Measurements from ENCODE around the gene NUDT21.
"Not testable (repeated sequence)": the region's sequence is repeated elsewhere in the genome, so short reads cannot be mapped to it uniquely, and the experiment has no call there.

The NUDT21 gene

DNA sequence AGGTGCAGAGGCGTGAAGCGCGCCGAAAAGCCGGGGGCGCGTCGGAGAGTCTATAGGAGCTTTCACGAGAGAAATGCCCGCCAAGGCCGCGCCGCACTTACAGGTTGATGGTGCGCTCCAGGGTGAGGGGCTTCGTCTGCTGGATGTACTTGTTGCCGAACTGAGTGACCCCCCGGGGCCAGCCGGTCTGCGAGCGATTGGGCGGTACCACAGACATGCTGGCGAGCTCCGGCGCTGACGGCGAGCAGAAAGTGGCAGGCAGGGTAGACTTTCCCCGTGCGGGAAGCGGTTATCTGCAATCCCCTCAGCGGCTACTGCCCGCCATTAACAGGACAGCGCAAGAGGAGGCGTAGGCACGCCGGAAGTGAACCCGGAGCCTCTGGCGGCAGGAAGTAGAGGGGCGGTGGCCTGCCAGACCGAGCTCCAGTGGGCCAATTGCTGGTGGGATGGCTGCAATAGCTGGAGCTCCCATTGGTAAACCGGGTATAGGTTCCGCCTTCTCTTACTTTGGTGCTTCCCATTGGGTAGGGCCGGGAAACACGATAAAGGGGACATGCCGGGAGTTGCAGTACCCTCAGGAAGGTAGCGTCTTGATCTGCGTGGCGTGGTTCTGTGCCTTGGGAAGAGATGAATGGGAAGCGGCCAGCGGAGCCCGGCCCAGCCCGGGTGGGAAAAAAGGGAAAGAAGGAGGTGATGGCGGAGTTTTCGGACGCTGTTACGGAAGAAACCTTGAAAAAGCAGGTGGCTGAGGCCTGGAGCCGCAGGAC, at the start of gene NUDT21, which contains the start of gene OGFOD1:
NUDT21 (minus strand) TSS at position 347 of the 767 bp plus-strand sequence; CDS start at position 217, 130 bp downstream.
OGFOD1 (plus strand) TSS at position 569 of the 767 bp plus-strand sequence; CDS start at position 628, 59 bp downstream.
- FAIRE-seq, result peak; percentile 97

DNA sequence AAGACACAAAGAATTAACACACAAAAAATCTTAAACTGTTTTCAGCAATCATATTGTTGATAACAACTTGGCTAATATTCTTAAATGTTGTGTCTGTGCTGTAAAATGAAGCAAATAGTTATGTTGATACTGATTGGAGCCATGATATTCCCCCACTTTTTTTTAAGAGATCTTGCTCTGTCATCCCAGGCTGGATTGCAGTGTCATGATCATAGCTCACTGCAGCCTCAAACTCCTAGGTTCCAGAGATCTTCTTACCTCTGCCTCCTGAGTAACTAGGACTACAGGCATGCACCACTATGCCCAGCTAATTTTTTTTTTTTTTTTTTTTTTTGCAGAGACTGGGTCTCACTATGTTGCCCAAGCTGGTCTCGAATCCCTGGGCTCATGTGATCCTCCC, 42.7 kb upstream of the NUDT21 start:
- FAIRE-seq, result no peak

DNA sequence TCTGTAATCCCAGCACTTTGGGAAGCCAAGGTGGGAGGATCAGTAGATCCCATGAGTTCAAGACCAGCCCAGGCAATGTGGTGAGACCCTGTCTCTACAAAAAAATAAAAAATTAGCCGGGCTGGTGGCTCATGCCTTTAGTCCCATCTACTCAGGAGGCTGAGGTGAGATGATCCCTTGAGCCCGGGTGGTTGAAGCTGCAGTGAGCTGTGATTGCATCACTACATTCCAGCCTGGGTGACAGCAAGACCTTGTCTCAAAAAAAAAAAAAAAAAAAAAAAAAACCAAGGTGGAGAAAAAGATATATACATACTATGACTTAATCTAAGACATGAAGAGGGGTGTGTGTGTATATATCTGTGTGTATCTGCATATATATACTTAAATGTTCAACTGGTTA, 42.0 kb upstream of the NUDT21 start:
- FAIRE-seq, result no peak

DNA sequence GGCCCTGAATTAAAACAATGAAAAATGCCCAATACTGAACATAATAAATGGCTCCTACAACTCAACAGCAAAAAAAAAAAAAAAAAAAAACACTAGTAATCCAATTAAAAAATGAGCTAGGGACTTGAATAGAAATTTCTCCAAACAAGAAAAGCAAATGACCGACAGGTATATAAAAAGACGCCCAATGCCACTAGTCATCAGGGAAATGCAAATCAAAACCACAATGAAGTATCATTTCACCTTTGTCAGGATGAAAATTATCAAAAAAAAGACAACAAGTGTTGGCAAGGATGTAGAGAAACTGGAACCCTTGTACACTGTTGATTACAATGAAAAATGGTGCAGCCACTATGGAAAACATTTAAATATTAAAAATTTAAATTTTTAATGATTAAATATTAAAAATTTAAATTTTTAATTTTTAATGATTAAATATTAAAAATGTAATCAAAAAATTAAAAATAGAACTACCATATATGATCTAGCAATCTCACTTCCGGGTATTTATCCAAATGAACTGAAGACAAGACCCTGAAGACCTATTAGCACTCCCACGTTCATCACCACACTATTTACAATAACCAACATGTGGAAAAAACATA, 40.6 kb upstream of the NUDT21 start:
- FAIRE-seq, result no peak

DNA sequence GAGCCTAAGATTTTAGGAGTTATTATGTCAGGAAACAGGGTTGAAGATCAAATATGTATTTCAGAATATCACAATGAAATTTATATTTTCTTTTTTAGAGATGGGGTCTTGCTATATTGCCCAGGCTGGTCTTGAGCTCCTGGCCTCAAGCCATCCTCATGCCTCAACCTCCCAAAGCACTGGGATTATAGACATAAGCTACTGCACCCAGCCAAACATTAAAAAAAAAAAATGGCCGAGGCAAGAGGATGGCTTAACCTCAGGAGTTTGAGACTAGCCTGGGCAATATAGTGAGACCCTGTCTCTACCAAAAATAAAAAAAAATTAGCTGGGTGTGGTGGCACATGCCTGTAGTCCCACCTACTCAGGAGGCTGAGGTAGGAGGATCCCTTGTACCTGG, 37.7 kb upstream of the NUDT21 start:
- FAIRE-seq, result not testable (repeated sequence)

DNA sequence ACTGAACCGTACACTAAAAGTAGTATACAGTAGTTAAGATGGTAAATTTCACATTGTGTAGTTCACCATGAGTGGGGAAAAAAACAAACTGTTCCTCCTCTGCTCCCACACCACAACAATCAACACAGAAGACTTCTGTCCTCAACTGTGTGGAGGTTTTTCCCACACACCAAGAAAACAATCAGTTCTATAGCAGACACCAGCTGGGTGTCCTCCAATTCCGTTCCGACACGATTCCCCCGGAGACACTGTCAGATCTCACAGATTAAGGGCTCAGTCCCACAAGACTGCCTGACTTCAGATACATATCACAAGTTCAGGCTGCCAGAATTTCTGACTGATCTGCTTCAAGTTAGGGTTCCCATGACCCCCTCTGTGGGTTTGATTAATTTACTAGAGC, 36.9 kb upstream of the NUDT21 start:
- no peak for FAIRE-seq

DNA sequence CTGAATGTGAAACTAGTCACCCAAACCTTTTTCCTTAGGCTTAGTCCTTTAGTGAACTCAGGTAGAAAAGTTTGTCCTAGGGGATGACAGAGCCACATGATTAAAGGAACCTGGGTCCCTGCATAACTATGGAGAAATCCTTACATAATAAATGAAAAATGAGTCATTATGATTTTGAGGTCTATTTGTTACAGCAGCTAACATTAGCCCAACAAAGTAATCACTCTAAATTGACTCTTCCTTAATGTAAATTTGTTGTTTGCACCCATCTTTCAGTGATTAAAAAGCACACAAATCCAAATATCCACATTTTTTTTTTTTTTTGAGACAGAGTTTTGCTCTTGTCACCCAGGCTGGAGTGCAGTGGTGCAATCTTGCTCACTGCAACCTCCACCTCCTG, 32.3 kb upstream of the NUDT21 start:
- FAIRE-seq, result no peak

DNA sequence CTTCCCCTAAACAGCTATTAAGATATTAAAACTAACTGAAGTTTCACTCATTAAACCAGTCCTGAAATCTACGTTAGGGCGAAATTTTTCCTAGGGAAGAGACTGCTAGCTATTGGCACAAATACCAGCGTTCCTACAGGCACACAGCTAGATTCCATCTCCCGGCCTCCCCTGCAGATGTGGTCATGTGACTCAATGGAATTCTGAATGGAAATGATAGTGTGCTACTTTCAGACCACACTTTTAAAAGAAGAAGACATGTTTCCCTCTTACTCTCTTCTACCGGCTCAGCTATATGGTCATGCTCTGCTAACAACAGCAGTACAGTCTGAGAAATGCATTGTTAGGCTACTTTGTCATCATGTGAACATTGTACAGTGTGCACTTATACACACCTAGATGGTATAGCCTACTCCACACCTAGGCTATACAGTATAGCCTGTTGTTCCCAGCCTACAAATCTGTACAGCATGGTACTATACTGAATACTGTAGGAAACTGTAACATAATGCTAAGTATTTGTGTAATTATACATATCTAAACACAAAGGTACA, 31.6 kb upstream of the NUDT21 start:
- no peak for FAIRE-seq

DNA sequence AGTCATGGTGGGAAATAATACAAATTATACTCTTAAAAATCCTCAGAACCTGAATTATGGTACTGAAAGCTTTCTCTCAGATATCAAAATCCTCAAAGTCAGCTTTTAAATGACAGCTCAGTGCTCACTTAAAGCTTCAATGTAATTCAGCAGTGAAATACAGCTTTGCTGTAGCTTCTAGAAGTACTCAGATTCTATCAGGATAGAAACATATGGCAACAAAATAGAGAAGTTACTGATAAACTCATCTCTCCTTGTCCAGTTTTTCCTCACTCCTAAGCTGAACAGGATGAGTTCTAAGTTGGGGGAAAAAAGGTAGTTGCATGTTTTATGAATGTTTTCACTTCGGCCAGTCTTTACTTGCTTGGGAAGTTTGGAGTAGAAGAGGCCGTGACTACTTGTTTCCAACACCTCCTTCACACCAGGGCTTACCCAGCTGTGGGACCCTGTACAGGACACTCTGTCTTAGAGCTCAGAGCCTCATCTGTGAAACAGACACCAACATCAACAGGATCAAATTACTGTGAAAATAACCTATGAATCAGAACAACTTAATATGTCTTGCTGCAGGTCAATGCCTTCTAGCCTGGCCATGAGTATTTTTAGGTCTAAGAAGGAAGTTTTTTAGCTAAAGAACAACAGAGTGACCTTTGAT, 30.5 kb upstream of the NUDT21 start:
- no peak for FAIRE-seq

DNA sequence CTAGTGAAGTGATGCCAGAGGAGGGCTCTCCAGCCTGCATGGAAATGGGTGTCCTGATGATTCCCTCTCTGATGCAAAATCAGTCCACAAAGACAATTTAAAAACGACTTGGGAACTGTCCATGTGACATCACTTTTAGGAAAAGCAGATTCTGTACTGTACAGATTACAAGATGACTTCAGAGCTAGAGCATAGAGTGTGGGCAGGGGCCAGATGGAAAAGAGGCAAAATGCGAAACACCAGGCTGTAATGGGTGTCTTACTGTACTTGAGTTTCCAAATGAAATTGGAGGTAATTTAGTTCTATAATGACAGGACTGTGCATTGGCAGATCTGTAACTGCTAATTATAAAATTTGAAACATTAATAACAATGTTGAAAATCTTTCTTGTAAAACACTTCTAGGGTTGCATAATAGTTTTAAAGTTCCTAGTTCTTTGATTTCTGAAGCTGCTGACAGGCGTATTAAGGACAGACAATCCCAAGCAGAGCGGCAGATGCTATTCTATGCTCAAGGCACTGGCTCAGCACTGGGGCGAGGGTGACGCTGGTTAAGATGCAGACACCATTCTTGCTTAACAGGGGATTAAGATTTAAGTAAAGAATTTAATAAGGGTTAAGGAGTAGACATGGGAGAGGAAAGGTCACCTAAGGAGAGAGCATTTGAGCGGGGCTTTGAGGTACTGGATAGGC, 29.8 kb upstream of the NUDT21 start:
- no peak for FAIRE-seq

DNA sequence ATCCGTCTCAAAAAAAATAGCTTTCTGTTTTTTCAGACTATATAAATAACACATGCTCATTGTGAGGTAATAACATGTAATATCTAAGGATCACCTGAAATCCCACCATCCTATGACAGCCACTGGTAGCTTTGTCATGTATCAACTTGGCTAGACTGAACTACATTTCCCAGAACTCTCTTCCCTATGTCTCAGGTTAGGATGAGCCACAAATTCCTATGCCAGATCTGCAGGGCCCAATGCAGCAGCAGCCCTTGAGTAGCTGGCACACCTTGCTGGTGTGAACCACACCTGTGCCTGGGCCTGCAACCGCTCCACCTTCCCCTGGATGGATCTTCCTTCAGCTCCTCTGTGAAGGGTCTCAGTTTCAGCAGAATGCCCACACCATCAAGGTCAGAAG, 28.3 kb upstream of the NUDT21 start:
- FAIRE-seq, result no peak

DNA sequence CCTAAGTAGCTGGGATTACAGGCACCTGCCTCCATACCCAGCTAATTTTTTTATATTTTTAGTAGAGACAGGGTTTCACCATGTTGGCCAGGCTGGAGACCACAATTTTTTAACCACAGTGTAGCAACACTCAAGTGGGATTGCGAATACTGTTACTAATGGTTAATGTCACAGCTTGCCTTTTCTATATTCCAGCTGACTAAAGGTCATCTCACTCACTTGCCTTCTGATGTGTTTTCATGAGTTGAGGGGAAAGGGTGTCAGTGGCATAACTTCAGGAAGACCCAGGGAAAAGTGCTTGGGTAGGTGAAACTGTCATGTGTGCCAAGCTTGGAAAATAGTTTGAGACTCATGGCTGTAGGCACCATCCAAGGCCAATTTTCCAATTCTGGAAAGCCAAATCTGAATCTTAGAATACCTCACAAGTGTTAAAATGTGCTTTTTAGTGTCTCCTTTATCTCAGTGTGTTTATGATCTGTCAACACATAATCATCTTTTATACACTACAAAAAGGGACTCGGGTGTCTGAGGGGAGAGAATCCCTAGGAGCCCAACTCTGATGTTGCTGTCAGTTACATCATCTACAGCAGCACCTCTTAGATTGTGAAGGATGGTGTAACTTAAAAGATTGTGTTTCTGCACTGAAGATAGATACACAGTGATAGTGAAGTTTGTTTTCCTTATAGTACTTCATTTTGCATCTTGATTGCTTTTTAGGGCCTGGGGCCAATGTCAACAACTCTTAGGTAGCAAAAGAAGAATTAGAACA, 27.3 kb upstream of the NUDT21 start:
- FAIRE-seq, result no peak

DNA sequence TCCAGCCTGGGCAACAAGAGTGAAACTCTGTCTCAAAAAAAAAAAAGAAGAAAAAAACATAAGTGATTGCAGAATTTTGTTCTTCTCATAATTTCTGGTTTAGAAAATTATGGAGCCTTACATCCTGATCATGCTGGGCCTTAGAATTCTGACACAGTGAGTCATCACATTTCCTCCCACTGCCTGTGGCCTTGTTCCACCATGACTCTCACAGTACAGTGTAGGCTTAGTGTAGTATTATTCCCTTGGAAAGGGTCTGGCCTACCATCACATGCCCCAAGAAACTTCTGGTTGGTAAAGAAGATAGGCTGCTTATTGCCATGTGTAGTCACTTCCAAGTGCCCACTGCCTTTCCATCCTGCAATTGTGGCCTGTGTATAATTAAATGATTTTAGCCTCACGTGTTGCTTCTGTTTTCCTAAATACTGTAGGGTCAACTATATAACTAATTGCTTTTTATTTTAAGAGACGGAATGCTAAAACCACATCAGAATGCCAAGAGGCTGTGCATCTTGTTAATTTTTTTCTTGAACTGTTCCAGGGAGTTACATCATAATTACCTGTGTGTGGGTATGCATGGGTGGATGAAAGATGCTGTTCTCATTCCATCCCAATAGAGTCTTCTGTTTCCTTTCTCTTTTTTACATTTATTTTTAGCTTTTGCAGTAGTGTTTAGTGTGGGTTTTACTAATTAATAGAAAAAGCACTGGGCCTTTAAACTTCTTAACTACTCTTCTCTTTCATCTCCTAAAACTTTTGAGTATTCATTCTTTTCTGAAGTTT, 26.2 kb upstream of the NUDT21 start:
- no peak for FAIRE-seq

DNA sequence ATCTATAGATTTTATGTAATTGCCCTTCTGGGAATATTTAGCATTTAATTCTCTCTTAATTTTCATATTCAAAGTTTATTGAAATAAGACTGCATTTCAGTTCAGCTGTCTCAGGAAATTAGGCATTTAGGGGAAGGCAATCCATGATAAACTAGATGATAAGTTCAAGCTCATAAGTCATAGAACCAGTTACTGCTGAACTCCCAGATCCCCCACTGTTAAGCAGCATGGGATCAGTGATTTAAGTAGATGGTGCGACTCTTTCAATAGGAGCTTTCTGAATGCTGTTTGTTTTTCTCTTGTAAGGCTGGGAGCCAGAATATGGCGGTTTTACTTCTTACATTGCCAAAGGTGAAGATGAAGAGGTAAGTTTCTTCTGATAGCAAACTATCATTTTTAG, 24.1 kb upstream of the NUDT21 start:
- FAIRE-seq, result no peak

DNA sequence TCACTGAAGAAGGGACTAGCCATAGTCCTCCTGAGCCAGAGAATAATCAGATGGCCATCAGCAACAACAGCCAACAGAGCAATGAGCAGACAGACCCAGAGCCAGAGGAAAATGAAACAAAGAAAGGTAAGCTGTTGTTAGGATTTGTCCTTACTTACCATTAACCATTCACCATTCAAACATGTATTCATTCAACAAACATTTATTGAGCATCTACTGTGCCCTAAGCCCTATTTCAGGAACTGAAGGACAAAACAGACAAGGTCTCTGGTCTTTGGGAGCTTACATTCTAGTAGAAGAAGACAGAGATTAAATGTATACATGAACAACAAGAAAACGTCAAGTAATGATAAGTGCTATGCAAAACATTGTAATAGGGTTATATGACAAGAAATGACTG, 19.5 kb upstream of the NUDT21 start:
- no peak for FAIRE-seq

DNA sequence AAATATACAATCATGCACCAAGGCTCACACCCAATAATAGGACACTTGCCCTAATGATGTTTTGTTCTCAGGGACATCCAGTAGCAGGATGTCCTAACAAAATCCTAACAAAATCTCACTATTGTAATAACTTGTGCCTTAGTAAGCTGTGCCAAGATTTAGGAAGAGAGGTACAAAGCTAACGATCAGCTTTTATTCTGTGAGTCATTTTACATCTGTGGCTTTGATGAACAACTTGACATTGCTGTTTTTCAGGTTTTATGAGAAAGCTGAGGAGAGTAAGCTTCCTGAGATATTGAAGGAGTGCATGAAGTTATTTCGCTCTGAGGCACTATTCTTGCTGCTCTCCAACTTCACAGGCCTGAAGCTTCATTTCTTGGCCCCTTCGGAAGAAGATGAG, 19.1 kb upstream of the NUDT21 start:
- FAIRE-seq, result no peak

DNA sequence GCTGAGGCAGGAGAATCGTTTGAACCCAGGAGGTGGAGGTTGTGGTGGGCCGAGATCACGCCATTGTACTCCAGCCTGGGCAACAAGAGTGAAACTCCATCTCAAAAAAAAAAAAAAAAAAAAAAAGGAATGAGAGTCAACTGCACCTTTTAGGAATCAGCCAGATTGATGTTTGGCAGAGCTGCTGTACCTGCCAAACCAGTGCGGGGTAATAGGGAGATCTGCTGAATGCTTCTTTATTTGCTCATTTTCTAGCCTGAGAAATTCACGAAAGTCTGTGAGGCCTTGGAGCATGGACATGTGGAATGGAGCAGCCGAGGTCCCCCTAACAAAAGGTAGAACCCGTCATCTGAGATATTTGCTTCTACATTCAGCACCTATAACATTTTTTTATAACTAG, 18.6 kb upstream of the NUDT21 start:
- no peak for FAIRE-seq

DNA sequence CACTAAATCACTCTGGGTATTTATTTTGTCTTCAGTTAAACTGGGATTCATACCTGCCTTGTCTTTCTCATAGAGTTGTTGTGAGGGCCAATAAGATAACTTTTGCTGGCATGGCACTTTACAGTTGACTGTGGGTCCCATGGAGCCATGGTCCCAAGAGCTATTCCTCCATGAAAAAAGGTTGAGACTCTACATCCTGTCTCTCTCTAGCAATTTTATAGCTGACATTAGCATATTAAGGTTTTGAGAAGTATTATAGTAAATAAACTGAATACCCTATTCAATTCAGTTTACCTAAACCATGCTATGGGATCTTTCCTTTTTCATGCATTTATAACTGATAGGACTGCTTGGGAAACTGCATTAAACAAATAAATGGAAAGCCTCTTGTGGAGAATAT, 17.7 kb upstream of the NUDT21 start:
- no peak for FAIRE-seq

DNA sequence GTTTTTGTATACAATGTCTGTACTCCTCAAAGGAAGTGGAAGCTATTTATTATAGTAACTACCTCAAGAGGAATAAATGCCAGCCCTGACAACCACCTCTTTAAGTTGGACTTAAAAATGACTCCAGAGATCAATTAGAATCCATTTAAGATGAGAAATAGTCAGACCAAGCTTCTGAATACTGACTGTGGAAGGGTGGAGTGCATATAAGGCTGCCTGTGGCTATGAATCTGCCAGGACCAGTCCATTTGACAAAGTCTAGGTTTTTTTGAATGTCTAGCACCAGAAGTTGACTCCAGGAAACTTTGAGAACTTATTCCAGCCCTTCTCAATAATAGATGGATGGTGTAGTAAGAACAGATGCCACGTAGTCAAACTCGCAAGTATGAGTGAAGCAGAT, 15.2 kb upstream of the NUDT21 start:
- FAIRE-seq, result no peak

DNA sequence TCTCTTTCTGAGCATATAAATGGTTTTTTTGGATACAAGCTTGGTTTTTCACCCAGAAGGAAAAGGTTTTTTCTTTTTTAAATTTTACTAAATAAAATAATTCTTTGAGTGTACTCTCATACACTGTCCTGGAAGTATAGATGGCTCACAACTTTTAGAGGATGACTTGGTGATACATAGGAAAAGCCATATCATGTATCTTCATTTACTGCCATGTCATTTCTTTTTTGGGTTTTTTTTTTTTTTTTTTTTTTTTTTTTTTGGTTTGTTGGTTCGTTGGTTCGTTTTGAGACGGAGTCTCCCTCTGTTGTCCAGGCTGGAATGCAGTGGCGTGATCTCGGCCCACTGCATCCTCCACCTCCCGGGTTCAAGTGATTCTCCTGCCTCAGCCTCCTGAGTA, 12.0 kb upstream of the NUDT21 start:
- FAIRE-seq, result no peak

DNA sequence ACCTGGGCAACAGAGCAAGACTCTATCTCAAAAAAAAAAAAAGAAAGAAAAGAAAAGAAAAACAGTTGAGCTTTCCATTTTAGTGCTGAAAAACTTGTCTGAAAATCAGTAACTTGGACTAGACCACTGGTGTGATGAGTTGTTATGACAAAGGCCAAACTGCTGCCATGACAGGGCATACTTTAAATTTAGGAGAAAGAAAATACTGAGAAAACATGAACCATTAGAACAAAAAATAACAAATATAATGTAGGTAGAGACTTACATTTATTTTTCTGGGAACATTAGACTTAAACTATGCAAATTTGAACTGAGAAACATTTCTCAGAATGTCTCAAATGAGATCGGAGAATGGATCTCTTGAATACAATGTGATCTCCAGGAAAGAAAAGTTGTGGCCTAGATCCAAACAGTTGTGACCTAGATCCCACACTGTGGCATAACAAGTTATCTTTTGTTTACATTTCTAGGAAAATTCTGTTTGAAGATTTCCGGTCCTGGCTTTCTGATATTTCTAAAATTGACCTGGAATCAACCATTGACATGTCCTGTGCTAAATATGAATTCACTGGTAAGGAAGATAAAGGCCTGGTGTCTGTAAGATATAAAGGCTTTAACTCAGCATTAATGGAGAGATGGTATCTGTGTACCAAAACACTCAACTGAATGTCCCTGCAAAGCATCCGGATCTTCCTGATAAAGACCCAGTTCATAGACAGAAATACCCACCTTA, 11.1 kb upstream of the NUDT21 start:
- FAIRE-seq, result no peak

All from endometrium (tissue), 2 donors.